NCI-H1930 (cell line): ENCODE data around the gene BRPF3.
A peak's percentile ranks its signal among the peaks of the same experiment; 100 is the strongest.

Experiments
- DNase-seq, 2 experiments: peaks; one replicate each; lab custom pipeline; 2025; lab: John Stamatoyannopoulos, UW

BRPF3 gene

DNA sequence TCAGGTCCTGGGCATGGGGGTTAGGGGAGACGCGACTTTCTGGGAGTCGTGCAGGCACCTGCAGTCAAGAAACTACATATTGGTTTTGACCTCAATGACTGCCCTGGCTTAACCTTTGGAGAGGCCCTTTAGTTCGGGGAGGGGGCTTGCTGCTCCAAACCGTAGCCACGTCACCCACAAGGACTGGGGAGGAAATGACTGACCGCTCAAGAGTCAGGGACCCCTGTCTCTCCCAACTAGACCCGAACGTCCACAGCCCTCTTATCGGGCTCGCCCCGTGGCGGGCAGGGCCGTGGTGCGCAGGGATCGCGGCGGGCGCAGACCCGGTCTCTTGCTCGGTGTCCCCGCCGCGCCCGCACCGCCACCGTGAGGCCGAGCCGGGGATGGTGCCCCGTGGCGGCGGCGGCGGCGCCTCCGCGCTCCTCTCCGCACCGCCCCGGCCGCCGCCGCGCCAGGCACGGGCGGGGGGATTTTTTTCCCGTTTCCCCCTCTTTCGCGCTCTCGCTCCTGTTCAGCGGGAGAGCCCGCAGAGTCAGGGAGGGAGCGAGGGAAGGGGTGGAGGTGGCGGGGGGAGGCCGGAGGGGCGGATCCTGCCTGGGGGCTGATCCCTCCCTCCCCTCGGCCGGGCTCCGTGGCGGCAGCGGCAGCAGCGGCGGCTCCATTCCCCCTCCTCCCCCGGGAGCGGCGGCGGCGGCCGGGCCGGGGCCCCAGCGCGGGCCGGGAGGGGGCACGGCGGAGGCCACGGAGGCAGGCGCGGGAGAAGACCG is at the start of gene BRPF3:
Gene BRPF3, plus strand, starts transcription at position 632 of the 767 bp plus-strand sequence. CDS start 3,579 bp downstream, outside the sequence.
- DNase-seq = peak; percentile 43 to 56

DNA sequence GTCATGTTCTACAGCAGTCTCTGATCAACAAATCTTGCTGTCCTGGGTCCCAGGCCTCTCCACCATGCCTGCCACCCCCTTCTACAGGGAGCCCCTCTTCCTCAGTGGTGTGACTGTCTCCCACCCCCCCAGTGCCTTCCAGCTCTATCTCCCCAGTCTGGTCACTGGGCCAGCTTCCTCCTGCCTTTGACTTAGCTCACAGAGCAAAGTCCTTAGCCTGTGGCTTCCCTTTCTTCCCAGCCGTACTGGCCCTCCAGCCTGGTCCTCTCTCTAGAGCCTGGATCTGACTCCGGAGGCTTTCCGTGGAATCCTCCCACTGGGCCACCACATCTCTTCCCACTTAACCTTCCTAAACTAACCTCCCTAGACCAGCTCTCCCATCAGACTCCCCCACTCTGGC is 49.2 kb upstream of the BRPF3 start:
- no peak for DNase-seq

DNA sequence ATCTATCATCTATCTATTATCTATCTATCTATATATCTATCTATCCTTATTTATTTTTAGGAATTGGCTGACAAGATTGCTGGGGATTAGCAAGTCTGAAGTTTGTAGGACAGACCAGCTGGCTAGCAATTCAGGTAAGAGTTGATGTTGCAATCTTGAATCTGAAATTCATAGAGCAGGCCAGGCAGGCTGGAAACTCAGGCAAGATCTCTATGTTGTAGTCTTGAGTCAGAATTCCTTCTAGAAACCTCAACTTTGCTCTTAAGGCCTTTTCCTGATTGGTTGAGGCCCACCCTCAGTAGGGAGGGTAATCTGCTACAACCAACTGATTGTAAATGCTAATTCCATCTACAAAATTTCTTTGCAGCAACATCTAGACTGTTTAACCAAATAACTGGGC is 47.1 kb upstream of the BRPF3 start:
- no peak for DNase-seq

DNA sequence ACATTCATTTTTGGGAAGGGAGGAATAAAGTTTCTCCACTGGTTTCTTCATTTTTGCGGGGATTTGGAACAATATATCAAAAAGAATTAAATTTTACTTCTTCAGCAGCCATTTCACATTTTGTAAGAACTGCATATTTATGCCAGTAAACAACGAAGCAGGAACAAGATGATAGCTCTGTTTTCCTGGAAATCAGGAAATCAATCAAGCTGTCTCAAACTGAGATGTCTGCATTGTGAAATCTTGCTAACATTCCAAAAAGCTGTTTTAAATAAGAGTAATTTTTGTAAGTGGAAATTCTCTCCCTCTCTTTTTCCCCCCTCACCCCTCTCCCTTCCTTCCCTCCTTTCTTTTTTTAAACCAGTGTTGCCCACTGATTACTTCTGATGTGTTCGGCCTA is 46.3 kb upstream of the BRPF3 start:
- DNase-seq = no peak

DNA sequence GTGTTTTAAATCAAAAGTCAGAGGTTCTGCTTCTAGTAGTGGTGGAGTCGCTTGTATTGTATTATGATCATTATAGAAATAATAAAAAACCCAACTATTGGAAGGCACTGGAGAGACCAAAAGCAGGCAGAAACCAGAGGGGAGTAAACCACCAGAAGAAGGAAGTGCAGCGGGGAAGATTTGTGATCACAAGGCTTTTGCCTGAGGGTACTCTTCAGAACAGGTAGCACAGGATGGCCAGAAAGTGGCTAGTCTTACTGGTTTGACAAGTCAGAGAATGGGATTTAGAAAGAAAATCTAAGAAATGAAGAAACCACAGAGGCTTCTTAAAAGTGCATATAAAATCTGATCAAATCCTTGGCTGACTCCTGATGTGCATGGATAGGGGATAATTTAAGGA is 42.3 kb upstream of the BRPF3 start:
- DNase-seq = no peak

DNA sequence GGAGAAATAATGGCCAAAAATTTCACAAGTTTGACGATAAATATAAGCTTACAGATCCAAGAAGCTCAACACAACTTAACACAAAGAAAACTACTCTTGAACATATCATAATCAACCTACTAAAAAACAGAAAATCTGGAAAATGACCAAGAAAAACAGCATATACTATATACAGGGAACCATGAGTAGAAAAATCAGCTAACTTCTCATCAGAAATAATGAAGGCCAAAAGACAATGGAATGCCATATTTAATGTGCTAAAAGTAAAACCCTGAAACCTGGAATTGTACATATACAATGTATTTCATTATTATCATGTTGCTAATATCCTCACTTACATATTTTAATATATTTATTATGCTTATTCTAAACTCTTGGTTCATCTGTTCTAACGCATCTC is 40.9 kb upstream of the BRPF3 start:
- DNase-seq = no peak

DNA sequence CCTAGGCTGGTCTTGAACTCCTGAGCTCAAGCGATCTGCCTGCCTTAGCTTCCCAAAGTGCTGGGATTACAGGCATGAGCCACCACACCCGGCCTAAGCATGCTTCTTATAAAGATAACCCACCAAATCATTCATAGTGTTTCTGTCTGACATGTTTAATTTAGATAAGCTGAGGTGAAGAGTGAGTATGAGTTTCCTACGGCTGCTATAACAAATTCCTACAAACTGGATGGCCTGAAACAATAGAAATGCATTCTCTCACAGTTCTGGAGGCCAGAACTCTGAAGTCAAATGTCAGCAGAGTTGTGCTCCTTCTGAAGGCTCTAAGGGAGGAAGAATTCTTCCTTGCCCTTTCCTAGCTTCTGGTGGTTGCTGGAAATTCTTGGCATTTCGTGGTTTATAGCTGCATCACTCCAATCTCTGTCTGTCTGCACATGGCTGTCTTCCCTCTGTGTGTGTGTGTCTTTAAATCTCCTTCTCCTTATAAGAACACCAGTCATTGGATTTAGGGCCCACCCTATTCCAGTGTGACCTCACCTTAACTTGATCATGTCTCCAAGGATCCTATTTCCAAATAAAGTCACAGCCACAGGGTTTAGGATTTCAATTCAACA is 36.3 kb upstream of the BRPF3 start:
- no peak for DNase-seq

DNA sequence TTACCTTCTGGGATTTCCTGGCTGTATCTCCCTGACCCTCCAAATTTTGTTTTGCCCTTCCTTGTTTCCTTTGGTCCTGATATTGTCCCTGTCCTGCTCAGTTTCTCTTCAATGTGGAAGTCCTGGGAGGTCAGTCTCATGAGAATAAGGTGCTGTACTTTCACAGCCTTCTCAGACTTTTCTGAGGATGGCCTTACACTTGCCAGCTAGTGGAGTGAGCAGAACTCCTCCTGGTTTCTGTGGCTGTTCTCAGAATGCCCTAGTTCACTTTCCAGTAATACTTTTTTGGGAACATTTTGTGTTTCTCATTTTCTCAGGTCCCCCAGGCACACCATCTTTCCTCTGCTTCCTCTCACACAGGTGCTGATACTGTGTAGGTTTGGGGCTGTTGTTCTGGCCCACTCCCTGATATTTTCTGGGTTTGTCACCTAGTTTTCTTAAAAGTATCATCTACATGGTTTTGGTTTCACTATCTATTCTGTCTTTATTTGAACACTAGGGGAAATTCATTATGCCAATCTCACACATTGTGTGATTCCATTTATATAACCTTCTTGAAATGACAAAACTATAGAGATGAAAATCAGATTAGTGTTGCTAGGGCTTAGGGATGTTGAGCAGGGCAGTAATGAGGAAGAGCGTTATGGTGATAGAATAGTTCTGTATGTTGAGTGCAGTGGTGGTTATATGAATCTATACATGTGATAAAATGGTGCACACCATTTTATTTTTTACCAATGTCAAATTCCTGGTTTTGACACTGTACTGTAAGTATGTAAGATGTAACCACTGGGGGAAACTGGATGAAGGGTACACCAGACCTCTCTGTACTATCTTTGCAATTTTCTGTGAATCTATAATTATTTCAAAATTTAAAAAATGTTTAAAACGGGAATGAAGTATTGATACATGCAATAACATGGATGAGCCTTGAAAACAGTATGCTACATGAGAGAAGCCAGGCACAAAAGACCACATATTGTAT is 27.2 kb upstream of the BRPF3 start:
- no peak for DNase-seq

DNA sequence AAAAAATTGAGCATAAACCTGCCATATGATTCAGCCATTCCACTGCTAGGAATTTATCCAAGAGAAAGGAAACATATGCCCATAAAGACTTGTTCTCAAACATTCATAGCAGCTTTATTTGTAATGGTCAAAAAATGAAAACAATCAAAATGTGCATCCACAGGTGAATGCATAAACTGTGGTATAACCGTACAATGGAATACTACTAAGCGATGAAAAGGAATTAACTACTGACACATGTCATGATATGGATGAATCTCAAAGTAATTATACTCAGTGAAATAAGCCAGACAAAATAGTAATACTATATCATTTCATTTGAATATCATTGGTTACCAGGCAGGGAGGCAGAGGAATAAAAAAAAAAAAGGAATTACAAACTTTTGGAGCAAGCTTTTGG is 25.8 kb upstream of the BRPF3 start:
- no peak for DNase-seq

DNA sequence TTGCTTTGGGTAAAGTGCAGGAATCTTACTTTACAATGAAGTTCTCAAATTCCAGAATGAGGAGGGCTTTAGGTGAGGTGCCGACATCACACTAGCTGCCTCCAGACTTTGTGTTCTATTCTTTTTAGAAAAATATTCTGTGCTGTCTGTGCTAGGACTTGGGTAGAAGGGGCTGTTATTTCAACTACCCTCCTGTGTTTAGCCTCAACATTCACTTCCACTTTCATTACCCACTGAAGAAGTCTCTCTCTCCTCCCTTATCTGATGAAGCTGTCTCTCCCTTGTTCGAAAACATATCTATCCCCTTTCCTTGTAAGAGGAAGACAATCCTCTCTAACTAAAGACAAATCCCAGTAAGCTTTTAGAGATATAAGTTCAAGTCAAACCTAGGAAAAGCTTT is 25.0 kb upstream of the BRPF3 start:
- no peak for DNase-seq

DNA sequence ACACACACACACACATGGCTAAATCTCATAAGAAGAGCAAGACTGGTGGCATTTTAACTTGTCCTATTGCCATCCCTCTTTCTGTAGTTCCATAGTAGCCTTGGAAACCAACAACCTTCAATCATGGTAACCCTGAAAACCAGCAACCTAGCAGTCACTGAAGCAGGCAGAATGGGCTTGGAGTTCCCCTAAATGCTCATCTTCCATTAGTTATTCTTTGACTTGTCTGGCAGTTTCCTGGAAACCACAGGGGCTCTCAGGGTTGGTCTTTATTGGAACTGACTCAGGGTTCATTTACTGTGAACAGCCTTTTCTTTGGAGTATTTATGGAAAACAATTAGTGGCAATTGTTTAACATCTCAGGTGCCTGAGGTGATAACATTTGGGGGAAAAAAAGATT is 19.4 kb upstream of the BRPF3 start:
- DNase-seq = no peak

DNA sequence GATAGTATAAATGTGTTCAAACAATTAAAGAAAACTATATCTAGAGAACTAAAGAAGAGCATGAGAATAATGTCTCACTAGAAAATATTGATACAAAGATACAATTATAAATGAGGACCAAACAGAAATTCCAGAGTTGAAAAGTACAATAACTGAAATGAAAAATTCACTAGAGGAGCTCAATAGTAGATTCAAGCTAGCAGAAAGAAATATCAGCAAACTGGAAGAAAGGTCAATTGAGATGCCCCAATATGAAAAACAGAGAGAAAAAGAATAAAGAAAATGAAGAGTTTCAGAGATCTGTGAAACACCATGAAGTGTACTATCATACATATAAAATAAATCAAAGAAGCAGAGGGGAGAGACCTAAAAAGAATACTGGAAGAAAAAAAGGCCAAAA is 18.0 kb upstream of the BRPF3 start:
- no peak for DNase-seq

DNA sequence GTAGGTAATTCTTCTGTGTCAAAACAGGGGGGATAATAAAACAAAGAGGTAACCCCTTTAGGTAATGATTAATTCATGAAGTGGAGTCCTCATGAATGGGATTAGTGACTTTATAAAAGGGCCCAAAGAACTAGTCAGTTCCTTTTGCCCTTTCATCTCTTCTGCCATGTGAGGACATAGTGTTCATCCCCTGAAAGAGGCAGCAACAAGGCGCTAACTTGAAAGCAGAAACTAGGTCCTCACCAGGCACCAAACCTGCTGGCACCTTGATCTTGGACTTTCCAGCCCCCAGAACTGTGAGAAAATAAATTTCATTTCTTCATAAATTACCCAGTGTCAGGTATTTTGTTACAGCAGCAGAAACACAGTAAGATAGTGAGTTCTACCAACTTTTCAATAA is 16.4 kb upstream of the BRPF3 start:
- no peak for DNase-seq

DNA sequence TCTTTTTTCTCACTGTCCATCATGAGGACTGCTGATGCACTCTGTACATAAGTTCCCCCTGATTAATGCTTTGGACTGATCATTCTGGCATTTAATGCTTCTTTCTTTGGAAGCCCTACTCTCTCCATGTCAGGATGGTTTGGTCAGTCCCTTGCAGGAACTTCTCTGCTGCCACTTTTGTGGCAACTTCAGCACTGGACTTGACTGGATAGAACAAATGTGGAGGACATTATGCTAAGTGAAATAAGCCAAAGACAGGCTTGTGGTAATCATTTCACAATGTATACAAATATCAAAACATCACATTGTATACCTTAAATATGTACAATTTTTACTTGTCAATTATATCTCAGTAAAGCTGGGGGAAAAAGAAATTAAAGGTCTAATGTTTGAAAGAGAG is 12.2 kb upstream of the BRPF3 start:
- DNase-seq = no peak

DNA sequence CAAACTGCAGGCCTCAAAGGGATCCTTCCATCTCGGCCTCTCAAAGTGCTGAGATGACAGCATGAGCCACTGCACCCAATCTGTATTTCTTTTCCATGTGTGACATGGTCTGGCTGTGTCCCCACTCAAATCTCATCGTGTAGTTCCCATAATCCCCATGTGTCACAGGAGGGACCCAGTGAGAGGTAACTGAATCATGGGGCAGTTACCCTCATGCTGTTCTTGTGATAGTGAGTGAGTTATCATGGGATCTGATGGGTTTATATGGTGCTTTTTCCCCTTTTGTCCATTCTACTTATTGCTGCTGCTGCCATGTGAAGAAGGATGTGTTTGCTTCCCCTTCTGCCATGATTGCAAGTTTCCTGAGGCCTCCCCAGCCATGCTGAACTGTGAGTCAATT is 10.3 kb upstream of the BRPF3 start:
- DNase-seq = no peak

DNA sequence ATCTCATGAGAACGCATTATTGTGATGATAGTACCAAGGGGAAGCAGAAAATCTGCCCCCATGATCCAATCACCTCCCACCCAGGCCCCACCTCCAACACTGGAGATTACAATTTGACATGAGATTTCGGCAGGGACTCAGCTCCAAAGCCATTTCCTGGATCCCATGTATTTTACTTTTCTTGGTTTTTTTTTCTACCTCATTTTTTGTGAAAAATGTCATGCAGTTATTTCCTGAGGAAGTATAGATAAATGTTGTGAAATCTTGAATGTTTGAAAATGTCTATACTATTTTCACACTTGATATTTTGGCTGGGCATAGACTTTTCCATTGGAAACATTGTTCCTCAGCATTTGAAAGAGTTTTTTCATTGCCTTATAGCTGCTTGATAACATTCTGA is 9.1 kb upstream of the BRPF3 start:
- no peak for DNase-seq

DNA sequence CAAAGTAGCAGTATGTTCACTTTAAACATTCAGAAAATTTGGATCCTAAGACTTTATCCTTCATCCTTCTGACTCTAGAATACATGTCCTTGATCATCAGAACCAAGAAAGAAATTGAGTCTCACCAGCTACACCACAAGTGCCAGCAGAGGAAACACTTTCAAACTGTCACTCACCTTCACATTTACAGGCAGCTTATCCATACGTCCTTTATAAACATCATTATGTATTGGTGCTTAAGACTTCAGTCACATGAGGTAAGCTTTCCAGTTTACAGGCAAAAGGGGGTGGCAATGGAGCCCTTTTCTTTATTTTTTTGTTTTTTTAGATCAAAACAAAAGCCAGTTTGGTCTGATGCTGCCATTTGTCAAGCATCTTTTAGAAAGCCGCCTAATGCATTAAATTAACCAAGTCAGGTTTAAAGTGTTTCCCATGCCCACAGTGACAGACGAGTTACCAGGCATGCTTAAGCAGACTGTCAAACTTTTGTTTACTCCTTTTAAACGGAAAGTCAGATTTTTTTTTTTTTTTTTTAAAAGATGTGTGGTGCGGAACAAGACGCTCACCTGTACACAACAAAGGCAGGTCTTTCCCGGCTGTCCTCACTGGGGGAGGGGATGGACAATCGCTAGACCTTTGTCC is 952 bp upstream of the BRPF3 start:
- DNase-seq = no peak

DNA sequence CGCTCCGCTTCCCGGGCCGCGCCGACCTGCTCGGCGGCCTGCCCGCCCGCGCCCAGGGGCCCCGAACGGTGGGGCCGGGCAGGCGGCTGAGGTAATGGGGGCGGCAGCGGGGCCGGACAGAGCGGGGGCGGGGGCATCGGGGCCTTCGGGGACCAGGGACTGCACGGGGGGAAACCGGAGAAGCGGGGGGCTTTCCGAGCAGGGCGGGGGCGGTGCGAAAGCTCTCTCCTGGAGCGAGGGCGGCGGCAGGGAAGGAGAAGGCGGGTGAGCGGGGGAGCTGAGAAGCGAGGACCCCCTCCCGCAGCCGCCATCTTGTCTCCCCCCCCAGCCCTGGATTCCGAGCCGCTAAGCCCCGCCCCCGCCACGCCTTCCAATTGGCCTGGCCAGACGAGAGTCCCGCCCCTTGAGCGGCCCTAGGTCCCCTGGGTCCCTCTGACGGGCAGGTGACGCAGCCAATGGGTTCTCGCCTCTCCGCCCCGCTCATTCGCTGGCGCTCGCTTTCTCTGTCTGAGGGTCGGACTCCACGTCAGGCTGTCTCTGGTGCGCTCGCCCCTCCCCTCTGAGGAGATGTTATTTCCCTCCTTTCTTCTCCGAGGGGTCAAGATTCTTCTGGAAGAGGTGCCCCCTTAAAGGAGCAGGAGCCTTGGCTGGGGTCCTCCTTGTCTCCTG is 470 bp downstream of the BRPF3 start:
- peak; percentile 92 to 96 for DNase-seq

DNA sequence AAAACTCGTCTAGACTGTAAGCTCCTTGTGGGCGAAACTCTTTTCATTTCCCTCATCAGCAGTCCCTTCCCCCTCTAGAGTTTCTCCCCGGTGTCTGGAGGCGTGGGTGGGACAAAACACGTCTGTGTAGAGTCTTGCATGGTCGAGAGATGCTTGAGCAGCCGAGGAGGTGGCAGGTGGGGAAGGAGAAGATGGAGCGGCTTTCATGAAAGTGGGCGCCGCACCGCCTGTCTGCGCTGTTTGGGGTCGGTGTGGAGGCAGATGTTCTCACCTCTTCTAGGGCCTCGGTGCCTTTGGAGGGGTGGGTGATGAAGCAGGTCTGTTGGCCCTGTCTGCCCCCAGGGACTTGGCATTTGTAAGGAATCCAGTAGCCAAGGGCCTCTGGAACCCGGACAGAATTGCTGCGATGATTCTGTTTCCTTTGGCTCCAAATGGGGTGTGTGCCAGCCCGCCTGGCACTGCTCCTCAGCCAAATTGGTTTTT is 1.2 kb downstream of the BRPF3 start:
- DNase-seq = no peak

DNA sequence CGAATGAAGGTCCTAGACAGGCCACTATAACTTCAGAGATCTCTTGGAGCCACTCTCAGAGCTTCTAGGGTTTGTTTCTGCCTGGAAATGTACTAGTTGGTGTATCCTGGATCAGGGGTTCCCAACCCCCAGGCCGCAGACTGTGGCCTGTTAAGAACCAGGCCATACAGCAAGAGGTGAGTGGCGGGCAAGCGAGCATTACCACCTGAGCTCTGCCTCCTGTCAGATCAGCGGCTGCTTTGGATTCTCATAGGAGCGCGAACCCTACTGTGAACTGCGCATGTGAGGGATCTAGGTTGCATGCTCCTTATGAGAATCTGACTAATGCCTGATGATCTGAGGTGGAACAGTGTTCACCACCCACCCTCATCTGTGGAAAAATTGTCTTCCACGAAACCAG is 2.4 kb downstream of the BRPF3 start:
- no peak for DNase-seq

DNA sequence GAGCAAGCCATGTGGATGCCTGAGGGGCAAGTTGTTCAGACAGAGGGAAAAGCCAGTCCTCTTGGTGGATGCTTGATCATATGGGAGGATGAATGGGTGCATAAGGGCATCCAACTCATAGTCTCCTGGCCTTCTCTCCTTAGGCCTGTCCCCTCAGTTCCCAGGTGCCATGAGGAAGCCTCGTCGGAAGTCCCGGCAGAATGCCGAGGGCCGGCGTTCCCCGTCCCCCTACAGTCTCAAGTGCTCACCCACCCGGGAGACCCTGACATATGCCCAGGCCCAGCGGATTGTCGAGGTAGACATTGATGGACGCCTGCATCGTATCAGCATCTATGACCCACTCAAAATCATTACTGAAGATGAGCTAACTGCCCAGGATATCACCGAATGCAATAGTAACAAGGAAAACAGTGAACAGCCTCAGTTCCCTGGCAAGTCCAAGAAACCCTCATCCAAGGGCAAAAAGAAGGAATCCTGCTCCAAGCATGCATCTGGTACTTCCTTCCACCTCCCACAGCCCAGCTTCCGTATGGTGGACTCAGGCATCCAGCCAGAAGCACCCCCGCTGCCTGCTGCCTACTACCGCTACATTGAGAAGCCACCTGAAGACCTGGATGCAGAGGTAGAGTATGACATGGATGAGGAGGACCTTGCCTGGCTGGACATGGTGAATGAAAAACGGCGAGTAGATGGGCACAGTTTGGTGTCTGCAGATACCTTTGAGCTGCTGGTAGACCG is 3.8 kb downstream of the BRPF3 start:
- DNase-seq = no peak
